Measurements from ENCODE around the gene CEND1.

Gene CEND1

DNA sequence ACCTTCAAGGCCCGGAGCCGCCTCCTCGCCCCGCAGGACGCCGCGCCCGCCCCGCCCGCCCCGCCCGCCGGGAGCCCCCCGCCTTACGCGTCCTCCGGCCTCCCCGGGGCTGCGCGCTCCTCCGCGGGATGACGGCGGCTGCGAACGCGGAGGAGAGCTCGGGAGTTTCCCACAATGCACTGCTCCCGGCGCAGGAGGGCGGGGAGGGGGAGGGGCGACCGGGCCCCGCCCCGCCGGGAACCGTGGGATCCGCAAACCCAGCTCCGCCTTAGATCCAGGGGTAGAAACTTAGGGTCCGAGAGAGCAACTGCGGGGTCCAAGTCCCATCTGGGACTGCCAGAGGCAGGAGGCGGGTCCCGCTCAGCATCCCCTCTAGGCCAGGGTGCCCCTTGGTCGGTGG lies at the start of gene CEND1:
Gene CEND1, minus strand, starts transcription at position 148 of the 400 bp plus-strand sequence. CDS start 1,514 bp downstream, outside the sequence.
- no peak for DNase-seq (ENCODE audit: low spot score)

DNA sequence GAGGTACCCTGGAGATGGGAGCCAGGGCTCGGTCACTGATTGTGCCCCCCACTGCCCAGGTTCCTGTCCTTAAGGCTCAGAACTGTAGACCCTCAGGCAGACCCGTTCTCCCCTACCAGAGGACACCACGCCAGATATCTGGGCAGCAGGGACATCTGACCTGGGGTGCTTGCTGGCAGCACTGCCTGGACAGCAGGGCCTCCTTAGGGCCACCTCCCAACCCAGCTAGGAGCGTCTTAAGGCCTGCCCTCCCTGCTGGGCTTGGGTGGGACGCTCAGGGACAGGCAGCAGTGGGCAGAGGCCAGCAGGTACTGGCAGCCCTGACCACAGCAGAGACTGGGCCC lies 49.4 kb upstream of the CEND1 start:
- no peak for DNase-seq (ENCODE audit: low spot score)

DNA sequence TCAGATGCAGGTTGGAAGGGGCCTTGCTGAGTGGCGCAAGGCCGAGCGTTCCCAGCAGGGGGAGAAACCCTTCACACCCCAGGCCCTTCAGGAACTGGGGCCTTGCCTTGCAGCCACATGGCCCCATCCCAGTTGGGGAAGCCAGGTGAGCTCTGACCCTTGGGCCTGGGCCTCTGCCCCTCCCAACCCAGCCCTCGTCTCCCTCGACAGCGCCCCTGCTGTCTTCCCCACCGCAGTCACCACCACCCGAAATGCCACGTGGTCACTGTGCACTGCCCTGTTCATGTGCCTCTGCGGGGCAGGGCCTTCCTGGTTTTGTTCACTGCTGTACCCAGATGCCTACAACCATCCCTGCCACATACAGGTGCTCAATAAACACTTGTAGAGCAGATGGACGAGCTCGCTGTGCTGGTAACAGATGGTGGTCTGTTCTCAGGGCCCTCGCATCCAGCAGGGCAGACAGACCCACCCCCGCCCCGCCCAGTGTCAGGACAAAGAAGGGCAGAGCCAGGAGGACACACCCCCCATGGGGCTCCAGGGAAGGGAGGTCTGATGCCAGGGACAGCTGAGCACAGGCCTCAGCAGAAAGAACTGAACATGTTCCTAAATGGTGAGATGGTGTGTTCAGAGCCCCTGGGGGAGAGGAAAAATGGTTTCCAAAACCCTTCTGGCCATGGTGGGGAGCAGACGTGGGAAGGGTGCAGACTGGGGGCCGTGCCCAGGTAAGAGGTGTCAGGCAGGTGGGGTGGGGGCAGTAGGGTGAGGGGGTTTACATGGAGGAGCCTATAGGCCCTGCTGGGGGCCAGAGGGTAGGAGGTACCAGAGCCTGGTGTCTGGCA lies 48.8 kb upstream of the CEND1 start:
- no peak for DNase-seq (ENCODE audit: low spot score)

DNA sequence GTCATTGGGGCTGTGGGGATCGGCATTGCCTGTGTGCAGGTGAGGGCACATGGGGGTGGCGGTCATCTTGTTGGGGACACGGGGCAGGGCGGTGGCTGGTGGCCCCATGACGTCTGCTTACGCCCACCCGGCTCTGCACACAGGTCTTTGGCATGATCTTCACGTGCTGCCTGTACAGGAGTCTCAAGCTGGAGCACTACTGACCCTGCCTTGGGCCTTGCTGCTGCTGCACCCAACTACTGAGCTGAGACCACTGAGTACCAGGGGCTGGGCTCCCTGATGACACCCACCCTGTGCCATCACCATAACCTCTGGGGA lies 48.1 kb upstream of the CEND1 start:
- no peak for DNase-seq (ENCODE audit: low spot score)

DNA sequence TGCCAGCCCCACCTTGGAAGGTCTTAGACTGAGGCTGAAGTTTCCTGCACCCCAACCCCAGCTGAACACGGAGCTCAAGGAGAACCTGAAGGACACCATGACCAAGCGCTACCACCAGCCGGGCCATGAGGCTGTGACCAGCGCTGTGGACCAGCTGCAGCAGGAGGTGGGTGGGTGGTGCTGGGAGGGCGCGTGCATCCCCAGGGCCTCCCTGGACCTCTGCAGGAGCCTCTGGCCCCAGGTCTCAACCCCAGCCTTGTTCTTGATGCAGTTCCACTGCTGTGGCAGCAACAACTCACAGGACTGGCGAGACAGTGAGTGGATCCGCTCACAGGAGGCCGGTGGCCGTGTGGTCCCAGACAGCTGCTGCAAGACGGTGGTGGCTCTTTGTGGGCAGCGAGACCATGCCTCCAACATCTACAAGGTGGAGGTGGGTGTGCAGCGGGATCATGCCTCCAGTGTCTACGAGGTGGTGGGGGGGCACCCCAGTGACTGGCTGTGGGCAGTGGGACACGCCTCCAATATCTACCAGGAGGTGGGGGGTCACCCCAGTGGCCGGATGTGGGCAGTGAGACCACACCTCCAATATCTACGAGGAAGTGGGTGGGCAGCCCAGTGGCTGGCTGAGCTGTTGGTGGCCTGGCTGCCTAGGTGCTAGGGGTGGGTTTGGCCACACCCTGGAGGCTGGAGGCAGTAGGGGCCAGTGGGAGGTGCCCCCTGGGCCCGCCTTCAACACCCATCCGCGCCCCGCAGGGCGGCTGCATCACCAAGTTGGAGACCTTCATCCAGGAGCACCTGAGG lies 47.5 kb upstream of the CEND1 start:
- no peak for DNase-seq (ENCODE audit: low spot score)

DNA sequence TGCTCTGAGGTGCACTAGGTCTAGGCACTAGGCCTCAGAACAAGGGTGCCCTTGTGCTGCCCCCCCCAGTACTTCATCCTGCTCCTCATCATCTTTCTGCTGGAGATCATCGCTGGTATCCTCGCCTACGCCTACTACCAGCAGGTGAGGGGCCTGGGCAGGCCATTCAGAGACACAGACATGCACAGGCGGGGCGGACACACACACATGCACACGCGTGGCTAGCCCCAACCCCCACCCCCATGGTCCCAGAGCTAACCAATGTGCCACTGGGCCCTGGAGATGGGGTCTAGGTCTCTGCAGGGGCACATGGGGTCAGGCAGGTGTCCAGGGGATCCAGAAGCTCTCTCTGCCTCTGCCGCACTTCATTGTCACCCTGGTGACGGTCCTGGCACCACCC lies 46.8 kb upstream of the CEND1 start:
- DNase-seq (ENCODE audit: low spot score) = no peak

DNA sequence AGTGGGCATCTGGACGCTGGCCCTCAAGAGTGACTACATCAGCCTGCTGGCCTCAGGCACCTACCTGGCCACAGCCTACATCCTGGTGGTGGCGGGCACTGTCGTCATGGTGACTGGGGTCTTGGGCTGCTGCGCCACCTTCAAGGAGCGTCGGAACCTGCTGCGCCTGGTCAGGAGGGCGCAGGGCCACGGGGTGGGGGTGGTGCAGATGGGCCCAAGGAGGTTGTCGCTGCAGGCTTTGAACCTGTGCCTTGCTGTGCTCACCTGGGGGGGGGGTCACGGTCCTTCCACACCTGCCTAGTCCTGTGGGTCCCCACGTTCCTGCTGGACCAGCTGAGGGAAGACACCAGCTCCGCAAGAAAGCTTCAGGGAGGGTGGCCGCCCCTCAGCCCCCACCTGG lies 46.4 kb upstream of the CEND1 start:
- no peak for DNase-seq (ENCODE audit: low spot score)

DNA sequence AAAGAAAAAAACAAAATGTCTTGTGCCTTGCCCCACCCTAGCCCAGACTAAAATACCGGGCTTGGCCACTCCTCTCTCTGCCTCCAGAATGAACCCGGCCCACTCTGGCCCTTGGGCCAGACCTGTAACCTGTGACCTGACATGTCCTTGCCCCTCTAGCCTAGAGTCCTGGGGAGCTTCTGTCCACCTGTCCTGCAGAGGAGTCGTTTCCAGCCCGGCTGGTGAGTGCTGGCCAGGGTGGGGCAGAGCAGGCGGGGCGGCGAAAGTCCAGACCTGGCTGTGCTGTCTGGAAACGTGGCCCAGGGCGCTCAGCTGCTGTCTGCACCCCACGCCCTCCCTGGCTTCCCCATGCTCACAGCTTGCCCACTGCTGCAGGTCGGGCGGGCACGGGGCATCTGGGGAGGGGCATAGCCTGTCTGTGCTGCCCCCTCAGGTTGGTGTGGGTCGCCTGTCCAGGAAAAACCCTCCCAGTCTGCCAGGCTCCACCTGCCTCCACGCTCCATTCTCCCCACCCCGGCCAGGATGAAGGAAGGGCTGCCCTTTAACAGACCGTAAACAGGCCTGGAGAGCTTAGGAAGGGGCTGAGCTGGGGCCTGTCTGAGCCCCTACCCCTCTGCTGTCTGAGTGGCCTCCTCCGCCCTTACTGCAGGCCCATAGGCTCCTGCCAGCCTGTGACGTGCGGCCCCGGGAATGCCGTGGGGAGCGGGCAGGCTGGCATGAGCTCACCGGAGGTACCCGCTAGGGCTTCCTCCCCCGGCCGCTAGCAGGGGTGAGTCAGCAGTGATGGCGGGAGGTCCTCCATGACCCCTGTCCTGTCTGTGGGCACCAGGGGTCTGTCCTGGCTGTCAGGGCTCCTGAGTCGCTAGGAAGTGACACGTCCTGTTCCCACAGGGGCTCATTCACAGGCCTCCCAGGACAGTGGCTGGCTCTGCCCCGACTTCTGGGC lies 44.8 kb upstream of the CEND1 start:
- DNase-seq (ENCODE audit: low spot score) = peak; percentile 93

DNA sequence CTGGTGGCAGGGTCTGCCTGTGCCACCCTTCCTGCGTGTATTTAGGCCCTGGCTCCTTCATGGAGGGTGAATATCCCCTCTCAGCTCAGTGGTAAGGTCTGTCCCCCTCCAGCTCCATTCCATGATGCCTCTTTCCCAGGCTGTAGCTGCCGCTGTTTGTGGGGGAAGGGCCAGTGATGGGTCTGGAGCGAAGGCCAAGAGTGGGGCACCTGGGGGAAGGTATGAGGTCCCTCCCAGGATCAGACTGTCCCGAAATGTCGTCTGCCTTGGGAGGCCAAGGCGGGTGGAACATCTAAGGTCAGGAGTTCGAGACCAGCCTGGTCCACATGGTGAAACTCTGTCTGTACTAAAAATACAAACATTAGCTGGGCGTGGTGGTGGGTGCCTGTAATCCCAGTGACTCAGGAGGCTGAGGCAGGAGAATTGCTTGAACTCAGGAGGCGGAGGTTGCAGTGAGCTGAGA lies 44.0 kb upstream of the CEND1 start:
- no peak for DNase-seq (ENCODE audit: low spot score)

DNA sequence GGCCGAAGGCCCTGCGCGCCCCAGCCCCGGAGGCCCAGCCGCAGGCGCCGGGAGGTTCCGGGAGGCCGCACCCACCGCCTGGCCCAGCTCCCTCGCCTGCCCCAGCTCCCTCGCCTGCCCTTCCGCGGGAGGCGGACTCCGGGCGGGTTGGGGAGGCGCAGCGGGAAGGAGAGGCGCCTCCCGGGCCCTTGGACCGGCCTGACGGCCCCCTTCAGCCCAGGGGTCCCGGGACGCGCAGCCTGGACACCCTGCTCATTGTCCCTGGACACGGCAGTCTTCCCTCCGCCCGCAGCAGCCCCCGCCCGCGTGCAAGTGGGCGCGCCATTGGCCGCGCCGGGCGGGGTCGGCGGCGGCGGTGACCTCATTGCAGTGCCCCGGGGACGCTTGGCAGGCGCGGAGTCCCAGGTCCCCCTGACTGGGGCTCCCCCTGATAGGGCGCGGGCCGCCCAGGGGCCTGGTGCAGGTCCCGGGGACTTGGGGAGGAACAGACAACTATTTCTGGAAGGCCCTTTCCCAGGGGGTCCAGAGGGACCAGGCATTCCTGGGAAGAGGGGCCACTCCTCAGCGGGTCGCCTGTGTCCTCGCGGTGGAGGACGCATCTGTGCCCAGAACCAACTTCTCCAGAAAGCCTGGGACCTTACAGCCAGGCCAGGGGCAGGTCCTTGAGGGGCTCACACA lies 43.4 kb upstream of the CEND1 start:
- no peak for DNase-seq (ENCODE audit: low spot score)

DNA sequence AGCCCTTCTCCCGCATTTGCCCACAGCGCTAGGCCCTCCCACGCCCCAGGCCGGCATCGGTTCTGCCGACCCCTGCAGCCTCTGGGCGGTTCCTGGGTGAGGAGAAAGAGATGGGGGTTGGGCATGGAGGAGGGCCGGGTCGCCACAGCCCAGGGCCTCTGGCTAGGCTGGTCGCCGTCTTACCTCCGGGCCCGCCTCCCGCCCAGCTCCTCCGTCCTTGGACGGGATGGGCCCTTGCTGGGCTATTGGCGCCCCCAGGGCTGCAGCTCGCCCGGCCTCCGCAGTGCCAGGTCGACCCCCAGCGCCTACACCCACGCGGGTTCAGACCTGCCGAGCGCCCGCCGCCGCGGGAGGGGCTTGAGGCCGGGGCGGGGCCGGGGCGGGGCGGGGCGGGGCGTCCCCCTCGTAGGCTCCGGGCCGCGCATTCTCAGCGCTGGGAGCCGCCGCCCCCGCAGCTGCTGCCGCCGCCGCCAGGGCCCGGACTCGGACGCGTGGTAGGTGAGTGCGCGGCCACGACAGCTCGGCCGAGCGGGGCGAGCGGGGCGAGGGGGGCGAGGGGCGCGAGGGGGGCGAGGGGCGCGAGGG lies 42.7 kb upstream of the CEND1 start, which contains the start of gene CD151:
Gene CD151, plus strand, starts transcription at position 424 of the 585 bp plus-strand sequence. CDS start 3,118 bp downstream, outside the sequence.
- peak; percentile 73 for DNase-seq (ENCODE audit: low spot score)

DNA sequence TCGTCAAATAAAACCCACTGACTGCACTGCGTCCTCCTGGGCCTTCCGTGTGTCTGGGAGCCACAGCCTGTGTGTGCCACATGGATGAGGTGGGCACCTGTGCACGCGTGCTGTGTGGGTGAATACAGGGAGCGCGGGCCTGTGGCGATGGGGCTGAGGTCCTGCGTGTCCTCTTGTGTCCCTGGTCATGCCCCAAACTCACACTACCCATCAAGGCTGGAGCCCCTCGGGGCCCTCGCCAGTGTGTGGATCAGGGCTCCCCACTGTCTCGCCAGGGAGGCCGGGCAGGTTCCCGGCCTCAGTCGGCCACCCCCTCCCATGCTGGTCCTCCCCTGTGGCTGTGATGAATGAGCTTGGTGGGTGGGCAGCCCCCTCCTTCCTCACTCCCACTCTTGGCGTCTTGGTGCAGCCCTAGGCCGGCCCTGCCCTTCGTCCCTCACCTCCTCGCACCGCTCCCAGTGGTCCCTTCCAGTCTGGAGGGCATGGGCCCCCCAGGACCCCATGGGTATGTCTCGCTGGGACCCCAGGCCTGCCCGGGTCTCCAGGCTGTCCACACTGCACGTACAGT lies 42.2 kb upstream of the CEND1 start:
- DNase-seq (ENCODE audit: low spot score) = no peak

DNA sequence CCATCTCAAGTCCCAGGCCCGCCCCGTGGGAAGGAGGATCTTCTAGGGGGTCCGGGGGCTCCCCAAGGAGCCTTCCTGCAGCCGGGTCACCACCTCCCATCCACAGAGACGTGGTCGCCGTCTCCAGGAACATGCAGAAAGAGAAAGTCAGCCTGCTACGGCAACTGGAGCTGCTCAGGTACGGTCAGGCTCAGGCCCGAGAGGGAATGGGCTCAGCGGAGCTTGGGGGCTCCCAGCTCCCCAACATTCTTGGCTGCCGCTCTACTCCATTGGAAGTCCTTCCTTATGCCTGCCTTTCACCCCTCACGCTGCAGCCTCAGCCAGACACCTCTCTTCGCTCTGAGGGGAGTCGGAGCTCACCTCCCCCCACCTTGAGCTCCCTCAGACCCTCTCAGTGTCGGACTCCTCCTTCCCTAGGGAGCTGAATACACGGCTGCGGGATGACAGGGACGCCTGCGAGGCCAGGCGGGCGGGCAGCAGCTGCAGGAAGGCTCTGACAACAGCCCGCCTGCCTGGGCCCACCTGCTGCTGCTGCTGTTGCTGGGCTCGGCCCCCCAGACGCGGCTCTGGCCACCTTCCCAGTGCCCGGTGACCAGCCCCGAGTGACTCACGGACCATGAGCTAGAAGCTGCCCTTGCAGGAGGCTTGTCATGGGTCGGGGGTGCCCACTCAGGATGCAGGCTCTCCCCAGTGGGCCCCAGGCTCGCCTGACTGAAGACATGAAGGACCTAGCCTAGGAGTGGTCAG lies 41.4 kb upstream of the CEND1 start:
- DNase-seq (ENCODE audit: low spot score) = no peak

DNA sequence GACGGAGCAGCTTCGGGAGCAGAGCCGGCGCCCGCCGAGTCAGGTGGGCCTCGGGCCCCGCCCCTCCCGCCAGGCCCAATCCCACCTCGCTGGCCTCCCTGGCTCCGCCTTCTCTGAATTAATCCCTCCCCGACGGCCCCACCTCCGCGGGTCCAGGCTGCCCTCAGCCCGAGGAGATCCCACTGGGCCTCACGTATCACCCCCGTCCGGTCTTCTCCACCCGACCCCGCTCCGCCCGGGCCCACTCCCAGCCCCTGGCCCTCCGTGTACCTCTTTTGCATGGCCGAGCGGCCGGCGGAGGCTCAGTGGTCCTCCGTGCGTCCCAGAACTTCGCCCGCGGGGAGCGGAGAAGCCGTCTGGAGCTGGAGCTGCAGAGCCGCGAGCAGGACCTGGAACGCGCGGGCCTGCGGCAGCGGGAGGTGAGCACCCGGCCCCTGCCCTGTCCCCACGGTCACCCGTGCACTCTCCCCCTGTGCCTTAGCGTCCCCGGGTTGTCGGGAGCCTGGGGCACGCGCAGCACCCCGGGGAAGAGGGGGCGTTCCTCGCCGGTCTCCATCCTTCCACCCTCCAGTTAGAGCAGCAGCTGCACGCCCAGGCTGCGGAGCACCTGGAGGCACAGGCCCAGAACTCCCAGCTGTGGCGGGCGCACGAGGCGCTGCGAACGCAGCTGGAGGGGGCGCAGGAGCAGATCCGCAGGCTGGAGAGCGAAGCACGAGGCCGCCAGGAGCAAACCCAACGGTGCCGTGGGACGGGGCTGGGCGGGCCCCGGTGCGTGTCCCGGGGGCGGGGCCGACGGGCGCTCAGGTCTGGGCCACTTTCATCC lies 40.6 kb upstream of the CEND1 start:
- DNase-seq (ENCODE audit: low spot score) = no peak

DNA sequence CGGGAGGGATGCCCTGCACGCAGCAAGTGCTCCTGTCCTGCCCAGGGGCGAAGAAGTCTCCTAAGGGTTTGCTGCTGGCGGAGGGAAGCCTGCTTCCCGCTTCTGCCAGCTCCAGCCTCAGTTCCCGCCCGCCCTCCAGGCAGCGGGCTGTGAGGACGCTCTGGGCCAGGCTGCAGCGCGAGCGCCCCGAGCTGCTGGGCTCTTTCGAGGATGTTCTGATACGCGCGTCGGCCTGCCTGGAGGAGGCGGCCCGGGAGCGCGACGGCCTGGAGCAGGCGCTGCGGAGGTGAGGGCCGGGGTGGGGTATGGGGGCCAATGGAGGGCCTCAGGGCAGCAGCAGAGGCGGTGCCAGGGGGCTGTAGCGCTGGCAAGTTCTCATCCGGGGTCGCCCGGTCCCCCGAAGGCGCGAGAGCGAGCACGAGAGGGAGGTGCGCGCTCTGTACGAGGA lies 40.0 kb upstream of the CEND1 start:
- DNase-seq (ENCODE audit: low spot score) = no peak

DNA sequence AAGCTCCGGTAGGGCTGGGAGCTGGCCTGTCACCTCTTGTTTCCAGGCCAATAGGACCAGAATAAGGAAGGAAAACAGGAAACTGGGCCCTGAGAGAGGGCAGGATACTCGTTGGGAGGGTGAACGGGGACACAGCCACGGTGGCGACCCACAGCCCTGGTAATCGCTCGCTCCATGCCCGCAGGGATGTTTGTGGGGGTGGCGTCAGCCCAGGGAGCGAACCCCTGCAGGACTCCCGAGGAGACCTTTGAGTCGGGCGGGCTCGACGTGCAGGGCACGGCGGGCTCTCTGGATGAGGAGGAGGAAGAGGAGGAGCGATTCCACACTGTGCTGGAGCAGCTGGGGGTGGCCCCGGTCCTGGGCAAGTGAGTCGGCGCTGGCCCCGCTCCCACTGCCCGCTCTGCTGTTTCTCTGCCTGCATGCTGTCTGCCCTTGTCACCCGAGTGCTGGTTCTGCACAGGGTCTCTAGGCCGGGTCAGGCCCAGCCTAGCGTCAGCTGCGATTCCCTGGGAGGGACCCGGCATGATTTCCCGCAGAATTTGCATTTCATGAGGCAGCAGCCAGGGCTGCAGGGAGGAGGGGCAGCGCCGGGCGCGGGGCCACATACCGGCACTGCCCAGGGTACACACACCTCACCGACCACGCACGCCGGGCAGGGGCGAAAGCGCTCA lies 39.4 kb upstream of the CEND1 start:
- DNase-seq (ENCODE audit: low spot score) = no peak

DNA sequence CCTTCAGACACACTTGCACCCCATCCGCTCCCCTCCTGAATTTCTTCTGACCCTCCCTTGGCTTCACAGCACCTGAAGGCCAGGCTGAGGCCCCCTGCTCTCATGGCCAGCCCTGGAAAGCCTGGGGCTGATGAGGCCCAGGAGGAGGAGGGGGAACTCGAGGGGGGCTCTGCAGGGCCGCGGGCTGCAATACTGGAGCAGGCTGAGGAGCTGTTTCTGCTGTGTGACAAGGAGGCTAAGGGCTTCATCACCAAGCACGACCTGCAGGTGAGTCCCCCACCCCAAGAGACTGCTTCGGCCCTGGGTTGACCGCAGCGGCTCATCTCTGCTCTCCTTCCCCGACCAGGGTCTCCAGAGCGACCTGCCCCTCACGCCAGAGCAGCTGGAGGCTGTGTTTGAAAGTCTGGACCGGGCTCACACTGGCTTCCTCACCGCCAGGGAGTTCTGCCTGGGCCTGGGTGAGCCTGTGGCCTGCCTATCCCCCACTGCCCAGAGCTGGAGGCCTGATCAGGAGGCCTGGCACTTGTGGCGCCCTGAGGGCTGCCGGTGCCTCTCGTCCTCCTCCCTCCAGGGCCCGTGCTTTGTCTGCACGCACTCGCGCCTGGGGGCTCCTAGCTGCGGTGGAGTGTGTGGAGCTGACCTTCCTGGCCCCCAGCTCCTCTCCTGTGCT lies 38.8 kb upstream of the CEND1 start:
- no peak for DNase-seq (ENCODE audit: low spot score)

DNA sequence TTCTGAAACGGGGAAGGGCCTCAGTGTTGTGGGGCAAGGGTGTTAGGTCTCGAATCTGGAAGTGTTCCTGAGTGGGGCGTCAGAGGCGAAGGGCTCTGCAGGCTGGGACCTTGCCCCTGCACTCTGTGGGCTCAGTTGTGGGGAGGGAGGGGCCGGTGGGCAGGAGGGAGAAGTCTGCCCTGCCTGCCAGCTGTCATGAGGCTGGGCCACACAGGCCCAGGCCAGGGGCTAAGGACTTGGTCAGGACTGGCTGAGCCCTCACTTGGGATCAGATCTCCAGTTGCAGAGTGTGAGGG lies 38.0 kb upstream of the CEND1 start, which contains the start of gene CRACR2B:
Gene CRACR2B, plus strand, starts transcription at position 23 of the 296 bp plus-strand sequence. CDS start 689 bp downstream, outside the sequence.
- DNase-seq (ENCODE audit: low spot score) = no peak

Data from RKO (cell line).